ENCODE data around the gene RAPGEF5.

Gene RAPGEF5

GRCh38 chr7:22255342-22255741, 101.6 kb downstream of the RAPGEF5 start:
- DNase-seq: no peak

- DNase-seq: no peak
Observed at GRCh38 chr7:22252936-22253536, 103.9 kb downstream of the RAPGEF5 start.

GRCh38 chr7:22252016-22252415, 104.9 kb downstream of the RAPGEF5 start:
- DNase-seq: no peak

DNA sequence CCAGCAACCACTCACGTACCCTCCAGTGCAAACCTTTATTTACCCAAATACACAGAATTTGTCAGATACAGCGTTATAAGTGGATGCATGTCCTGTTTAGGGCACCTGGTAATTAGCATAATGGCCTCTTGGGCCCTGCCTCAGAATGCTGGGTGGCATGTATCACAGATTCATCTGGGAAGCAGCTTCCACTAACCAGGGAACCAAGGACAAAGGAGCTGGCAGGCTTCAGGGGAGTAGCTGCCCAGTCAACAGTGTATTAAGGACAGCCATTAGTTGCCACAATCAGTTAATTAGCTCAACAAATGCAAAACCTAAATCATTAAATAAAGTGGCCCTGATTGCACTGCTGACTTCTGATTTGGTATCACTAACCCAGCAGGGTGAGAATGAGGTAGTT, 105.7 kb downstream of the RAPGEF5 start:
- DNase-seq: no peak

DNA sequence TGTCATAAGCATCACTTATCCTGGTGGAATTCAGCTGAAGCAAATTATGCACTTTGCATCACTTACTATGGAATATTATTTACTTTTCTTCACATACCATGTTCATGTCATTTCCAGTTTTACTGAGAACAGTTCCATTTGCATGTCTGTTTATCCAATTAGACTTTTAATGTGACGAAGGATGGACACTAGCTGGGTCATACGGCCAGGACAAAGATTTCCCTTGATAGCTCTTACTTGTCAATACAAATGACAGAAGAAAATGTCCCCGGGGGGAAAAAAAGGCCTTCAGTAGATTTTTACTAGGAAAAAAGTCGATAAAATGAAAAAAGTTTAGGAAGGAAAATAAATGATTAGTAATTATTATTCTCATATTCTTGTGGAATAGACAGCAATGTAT, 106.6 kb downstream of the RAPGEF5 start:
- DNase-seq: no peak

- no peak for DNase-seq
Observed at GRCh38 chr7:22248111-22248809, 108.7 kb downstream of the RAPGEF5 start.

- DNase-seq: no peak
Observed at GRCh38 chr7:22241805-22242390, 115.1 kb downstream of the RAPGEF5 start.

DNA sequence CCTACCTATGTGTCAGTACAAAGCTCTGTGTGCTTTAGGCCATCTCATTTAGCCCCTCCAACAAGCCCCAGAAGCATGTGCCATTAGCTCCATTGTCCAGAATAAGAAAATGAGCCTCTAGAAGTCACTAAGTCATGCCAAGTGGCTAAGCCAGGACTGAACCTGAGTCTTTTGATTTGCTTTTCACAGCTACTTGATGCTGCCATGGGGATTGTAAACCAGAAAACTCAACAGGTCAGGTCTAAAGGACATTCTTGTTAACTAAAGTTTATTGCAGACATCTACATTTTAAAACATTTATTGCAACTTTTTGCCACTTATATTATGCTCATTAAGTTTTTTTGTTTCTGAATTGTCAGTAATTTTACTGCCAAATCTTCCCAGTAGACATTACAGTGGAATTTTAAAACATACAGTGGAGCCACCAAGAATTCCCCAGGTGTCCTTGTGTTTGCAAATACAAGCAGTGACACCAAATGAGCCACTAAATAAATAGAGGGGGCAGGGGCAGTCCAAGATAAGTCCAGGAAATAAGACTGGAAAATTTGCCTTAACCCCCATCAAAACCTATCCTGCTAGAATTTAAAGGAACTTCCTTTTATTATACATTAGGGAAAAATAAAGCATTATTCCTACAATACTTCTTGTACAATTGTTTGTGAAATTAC, 115.9 kb downstream of the RAPGEF5 start:
- DNase-seq: no peak

DNA sequence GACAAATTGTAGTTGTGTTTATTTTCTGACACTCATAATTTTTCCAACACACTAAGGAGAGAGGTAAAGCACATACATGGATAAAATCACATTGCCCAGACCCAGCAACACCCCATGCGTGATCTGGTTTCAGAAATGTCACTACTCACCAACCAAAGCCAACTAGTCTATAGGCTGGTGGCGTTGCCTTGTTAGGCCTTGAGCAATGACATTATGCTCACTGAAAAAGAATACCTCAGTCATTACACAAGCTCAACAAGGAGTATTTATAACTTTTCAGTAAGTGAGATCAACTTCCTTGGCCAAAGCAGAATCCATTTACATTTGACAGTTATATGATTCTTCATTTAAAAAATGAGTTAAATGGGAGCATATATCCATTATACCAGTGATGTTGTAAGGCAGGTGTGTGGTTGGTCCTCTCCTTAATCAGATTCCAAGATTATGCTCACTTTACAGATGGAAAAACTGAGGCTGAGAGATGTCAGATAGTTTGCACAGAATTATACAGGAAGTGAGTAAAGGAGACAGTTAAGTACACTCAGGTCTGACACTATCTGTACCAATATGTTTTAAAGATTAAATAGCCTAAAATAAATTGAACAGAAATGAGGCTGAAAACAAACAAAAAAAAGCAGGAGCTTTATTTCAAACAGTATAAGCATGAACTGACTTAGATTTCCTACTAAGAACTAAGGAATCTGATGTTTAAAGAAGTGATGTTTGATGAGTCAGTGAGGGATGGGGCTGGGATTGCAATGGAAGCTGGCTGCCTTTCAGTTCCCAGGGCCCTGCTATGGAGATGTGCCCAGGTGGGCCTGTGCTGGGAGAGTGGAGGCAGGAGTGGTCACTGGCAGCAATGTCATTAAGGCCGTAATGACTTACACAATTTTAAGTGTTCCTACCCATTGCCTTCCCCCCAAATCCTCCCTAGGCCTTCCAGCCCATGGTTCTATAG, 118.3 kb downstream of the RAPGEF5 start:
- DNase-seq: no peak

- no peak for DNase-seq
Observed at GRCh38 chr7:22235134-22235533, 121.8 kb downstream of the RAPGEF5 start.

DNA sequence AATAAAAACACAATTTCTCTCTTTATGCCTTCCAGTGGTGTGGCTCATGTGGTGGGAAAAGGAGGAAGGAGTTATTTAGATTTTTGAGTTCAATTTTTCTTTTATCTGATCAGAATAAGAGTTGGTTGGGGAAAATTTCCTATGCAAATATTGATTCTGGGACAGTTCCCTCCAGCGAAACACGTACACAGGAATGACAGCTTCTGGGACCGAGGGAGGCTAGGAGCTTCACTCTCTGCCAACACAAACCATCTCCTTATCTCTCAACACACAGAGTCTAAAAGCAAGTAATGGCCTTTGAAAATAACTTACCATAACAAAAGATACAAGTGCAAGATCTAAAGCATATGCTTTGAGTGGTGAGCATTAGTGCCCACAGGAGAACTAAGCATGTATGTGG, 122.7 kb downstream of the RAPGEF5 start:
- no peak for DNase-seq

- DNase-seq: no peak
Observed at GRCh38 chr7:22231806-22232205, 125.1 kb downstream of the RAPGEF5 start.

GRCh38 chr7:22231141-22231540, 125.8 kb downstream of the RAPGEF5 start:
- DNase-seq: no peak

- DNase-seq: no peak
Observed at GRCh38 chr7:22230238-22230637, 126.7 kb downstream of the RAPGEF5 start.

DNA sequence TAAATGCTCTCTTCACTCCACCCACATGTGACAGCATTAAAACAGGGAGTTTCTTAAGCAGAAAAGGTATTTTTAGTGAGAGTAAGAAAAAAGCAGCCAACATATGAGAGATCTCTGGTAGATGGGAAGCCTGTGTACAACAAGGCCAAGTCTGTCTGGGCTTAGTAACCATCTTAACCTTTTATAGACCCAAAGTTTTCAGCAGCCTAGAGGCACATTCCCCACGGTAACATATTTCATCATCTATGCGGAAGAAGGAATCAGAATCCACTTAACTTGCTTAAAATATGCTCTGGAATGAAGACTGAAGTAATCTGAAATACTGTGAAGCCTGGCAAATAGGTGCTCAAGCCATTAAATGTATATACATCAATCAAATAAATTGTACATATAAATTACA, 127.8 kb downstream of the RAPGEF5 start:
- DNase-seq: no peak

- no peak for DNase-seq
Observed at GRCh38 chr7:22223807-22224206, 133.1 kb downstream of the RAPGEF5 start.

GRCh38 chr7:22220941-22221340, 136.0 kb downstream of the RAPGEF5 start:
- DNase-seq: no peak

DNA sequence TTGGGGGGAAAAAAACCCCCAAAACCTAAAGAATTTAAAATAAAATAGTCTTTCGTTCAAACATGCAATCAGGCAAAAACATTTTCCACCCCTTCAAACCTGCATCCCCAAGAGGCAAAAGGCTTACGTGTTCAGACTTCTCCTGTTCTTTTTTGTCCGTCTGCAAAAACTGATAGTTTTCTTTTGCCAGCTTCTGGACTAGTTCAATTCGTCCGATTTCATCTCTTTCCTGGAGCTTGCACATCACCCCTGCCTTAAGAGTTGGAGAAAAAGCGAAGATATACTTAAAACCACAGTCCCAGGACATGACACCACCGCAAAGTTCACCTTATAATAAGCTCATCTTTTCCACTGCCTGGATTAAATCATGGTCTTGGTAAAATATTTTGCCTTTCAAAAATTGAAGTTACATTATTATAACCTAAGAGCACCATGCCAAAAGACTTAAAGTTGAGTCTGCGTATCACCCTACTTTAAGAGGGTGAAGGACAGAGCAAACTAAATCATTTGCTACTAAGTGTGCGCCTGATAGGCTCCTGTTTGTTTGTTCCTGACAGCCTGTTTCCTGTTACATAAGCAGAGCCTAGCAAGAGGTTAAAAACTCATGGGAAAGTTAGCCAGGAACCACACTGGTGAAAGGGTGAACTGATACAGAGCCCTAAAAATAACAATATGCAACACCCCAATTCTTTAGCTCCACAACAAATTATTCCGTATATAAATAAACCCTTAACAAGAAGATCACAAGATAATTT, 137.0 kb downstream of the RAPGEF5 start:
- no peak for DNase-seq

GRCh38 chr7:22219036-22219435, 137.9 kb downstream of the RAPGEF5 start:
- DNase-seq: no peak

DNA sequence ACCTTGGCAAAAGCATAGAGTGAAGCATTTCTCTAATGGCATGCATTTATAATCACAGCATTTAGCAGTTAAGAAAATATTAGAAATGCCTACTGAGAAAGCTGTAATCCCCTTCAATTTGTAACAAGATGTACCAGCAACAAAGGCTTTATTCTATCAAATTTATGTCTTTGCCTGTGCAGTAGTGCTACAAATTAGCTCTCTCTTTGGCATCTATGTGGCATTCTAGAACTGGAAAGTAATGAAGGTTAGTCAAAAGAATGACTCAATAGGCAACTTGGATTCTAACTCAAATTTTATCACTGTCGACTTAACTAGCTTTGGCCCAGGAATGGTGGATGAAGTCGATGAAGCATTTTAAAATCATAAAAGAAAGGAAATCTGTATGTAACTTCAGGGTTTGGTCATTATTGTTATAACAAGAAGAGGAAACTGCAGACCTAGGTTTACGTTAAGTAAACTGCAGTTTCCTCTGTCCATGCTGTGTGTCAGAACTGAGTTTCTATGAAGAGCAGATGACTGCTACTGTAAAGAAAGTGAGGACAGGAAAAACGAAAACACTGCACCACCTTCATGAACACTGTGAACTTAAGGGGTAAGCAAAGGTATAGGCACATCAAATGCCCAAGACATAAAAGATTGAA, 140.0 kb downstream of the RAPGEF5 start:
- no peak for DNase-seq

- no peak for DNase-seq
Observed at GRCh38 chr7:22216309-22216708, 140.6 kb downstream of the RAPGEF5 start.

- no peak for DNase-seq
Observed at GRCh38 chr7:22214000-22214399, 143.0 kb downstream of the RAPGEF5 start.
